Uterus (tissue), 4 donors: ENCODE data around the gene CACNA1C. TPM values are rescaled to one million over a fixed set of nuclear protein-coding genes. Genes with fewer than 3 reads are reported as not detected.

ENCODE experiments used
- DNase-seq, 2 donors: peaks; one replicate each; pipeline ENCODE4 v3.0.0-alpha.2; 2019 to 2020
- H3K27ac ChIP-seq, 2 donors: fragments of 200-600 bp; sonication (generic); 1 replicate in 1 of 2; 2 replicates in 1 of 2; pipeline ENCODE4 v1.5.1; 2016 to 2018
- H3K27me3 ChIP-seq, 2 donors: fragments of 200-600 bp; sonication (generic); one replicate each; pipeline ENCODE4 v1.5.1; 2018 to 2019; ENCODE audit warnings: control low read depth in 1 of 2
- H3K36me3 ChIP-seq, 2 donors: fragments of 200-600 bp; sonication (generic); one replicate each; pipeline ENCODE4 v1.5.1; 2019; ENCODE audit warnings: control low read depth in 1 of 2
- H3K4me1 ChIP-seq, 2 donors: fragments of 200-600 bp; sonication (generic); one replicate each; pipeline ENCODE4 v1.5.1; 2018 to 2019; ENCODE audit warnings: control low read depth in 1 of 2
- H3K4me3 ChIP-seq, 2 donors: fragments of 200-600 bp; sonication (generic); 1 replicate in 1 of 2; 2 replicates in 1 of 2; pipeline ENCODE4 v1.5.1; 2018 to 2019; ENCODE audit warnings: mild to moderate bottlenecking in 1 of 2
- H3K9me3 ChIP-seq, 2 donors: fragments of 200-600 bp; sonication (generic); one replicate each; pipeline ENCODE4 v1.5.1; 2019; ENCODE audit warnings: control low read depth in 1 of 2
- CTCF ChIP-seq, 4 experiments: fragments of 200-600 bp in 2 of 4; fragments of 450-650 bp in 2 of 4; sonication (generic) in 2 of 4; IDR thresholded peaks; one replicate each; pipeline ENCODE4 v1.5.1; 2016 to 2019; ENCODE audit warnings: antibody characterized with exemption in 4 of 4, mild to moderate bottlenecking in 2 of 4, moderate library complexity in 1 of 4
- POLR2A ChIP-seq, 2 donors: fragments of 450-650 bp; IDR thresholded peaks; one replicate each; pipeline ENCODE4 v1.6.1; 2016; ENCODE audit warnings: antibody characterized with exemption in 2 of 2, mild to moderate bottlenecking in 1 of 2, moderate library complexity in 1 of 2
- intact Hi-C: fragments of 100-400 bp; cut with DNase I; formaldehyde crosslinking; loops from one replicate; pipeline ENCODE4 v1.15.1; 2023; ENCODE audit warnings: low total_unique reads
- total RNA-seq, 4 donors: library from RNA; depleted of rRNA in 3 of 4; stranded (reverse); fragments of >200 nt in 3 of 4; gene quantifications; one replicate each; pipeline versions ENCODE4 v1.1.0 to v1.2.4, GENCODE V29; 2014 to 2023
- donor health status: DM: yes; HTN: yes; CAD: no.

Gene CACNA1C
- total RNA-seq, 4 donors from 2014 or later = 15.9 to 121 (median 32.1) TPM

GRCh38 chr12:2413301-2413700, 360.5 kb downstream of the CACNA1C start:
- Histone ChIP-seq H3K27me3 (no peaks in the 10 kb centered on the region), H3K4me3 (no peak overlapping the region), H3K4me1 (peaks cover 0 to 5% of the 10 kb centered on the region in 2 donors), H3K27ac (peak overlapping the region in 1 of 2 donors; percentile 12), H3K36me3 (no peaks in the 10 kb centered on the region), H3K9me3 (no peaks in the 10 kb centered on the region)
- DNase-seq = no peak
- intact Hi-C loops = no loop called here
- TF ChIP-seq POLR2A (IDR thresholded peaks at IDR 0.05) = no peak
- no peak for TF ChIP-seq CTCF (IDR thresholded peaks at IDR 0.05)

- TF ChIP-seq CTCF (IDR thresholded peaks at IDR 0.05) (no peak), POLR2A (IDR thresholded peaks at IDR 0.05) (no peak)
- no peak for DNase-seq
- no peaks in the 10 kb centered on the region for H3K36me3 ChIP-seq
- peaks cover 0 to 5% of the 10 kb centered on the region in 2 donors for H3K4me1 ChIP-seq
- no peak overlapping the region for H3K4me3 ChIP-seq
- H3K27ac ChIP-seq = peak overlapping the region; percentile 12 to 13
- intact Hi-C loops = no loop called here
- no peaks in the 10 kb centered on the region for H3K27me3 ChIP-seq
- H3K9me3 ChIP-seq = no peaks in the 10 kb centered on the region
These were observed 361.4 kb downstream of the CACNA1C start for GRCh38 chr12:2413999-2414792.

- TF ChIP-seq POLR2A (IDR thresholded peaks at IDR 0.05) = no peak
- no peak for TF ChIP-seq CTCF (IDR thresholded peaks at IDR 0.05)
- Histone ChIP-seq H3K4me1 (peaks cover 0 to 5% of the 10 kb centered on the region in 2 donors), H3K4me3 (no peak overlapping the region), H3K27ac (peak overlapping the region; percentile 2 to 13), H3K27me3 (no peaks in the 10 kb centered on the region), H3K9me3 (no peaks in the 10 kb centered on the region), H3K36me3 (no peaks in the 10 kb centered on the region)
- intact Hi-C loops = no loop called here
- DNase-seq = no peak
These were observed 362.2 kb downstream of the CACNA1C start for GRCh38 chr12:2414810-2415567.

- Histone ChIP-seq H3K4me3 (no peak overlapping the region), H3K4me1 (peaks cover 0 to 5% of the 10 kb centered on the region in 2 donors), H3K27me3 (no peaks in the 10 kb centered on the region), H3K36me3 (no peaks in the 10 kb centered on the region), H3K27ac (no peak overlapping the region), H3K9me3 (no peaks in the 10 kb centered on the region)
- intact Hi-C loops = no loop called here
- TF ChIP-seq POLR2A (IDR thresholded peaks at IDR 0.05) (no peak), CTCF (IDR thresholded peaks at IDR 0.05) (no peak)
- no peak for DNase-seq
These were observed 362.8 kb downstream of the CACNA1C start for GRCh38 chr12:2415568-2415944.

GRCh38 chr12:2416158-2416557, 363.4 kb downstream of the CACNA1C start:
- DNase-seq = no peak
- Histone ChIP-seq H3K36me3 (no peaks in the 10 kb centered on the region), H3K9me3 (no peaks in the 10 kb centered on the region), H3K27me3 (no peaks in the 10 kb centered on the region), H3K4me1 (peaks cover 0 to 5% of the 10 kb centered on the region in 2 donors), H3K27ac (no peak overlapping the region), H3K4me3 (no peak overlapping the region)
- no peak for TF ChIP-seq CTCF (IDR thresholded peaks at IDR 0.05)
- no peak for TF ChIP-seq POLR2A (IDR thresholded peaks at IDR 0.05)
- intact Hi-C loops = no loop called here
